Lower leg skin (tissue), 3 donors: Measurements from ENCODE around the gene TIMM10B.

Source experiments
- POLR2A ChIP-seq, 2 donors: fragments of 450-650 bp; IDR thresholded peaks; one replicate each; pipeline ENCODE4 v1.6.1; 2016 to 2017; ENCODE audit warnings: antibody characterized with exemption in 2 of 2, mild to moderate bottlenecking in 1 of 2, moderate library complexity in 1 of 2
- TF ChIP-seq, protein P1 (sequence below), 3 donors: fragments of 450-650 bp; IDR thresholded peaks; one replicate each; pipeline ENCODE4 v1.5.1; 2016; ENCODE audit warnings: antibody characterized with exemption in 3 of 3, mild to moderate bottlenecking in 3 of 3, moderate library complexity in 2 of 3

DNA sequence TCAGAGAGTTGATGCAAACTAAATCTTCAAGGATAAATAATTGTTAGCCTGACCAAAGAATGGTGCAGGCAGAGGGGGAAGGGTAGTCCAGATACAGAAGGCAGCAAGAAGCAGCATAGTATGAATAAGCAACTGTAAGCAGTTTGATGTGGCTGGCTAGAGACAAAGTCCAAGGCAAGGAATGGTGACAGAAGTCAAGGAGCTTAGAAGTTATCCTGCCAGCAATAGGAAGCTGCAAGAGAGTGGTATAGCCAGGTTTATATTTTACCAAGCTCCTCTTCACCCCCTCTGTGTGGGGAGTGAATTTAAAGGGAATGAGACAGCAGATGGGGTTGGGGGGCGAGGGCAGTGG lies 22.2 kb upstream of the TIMM10B start:
- TF ChIP-seq, protein P1, sequence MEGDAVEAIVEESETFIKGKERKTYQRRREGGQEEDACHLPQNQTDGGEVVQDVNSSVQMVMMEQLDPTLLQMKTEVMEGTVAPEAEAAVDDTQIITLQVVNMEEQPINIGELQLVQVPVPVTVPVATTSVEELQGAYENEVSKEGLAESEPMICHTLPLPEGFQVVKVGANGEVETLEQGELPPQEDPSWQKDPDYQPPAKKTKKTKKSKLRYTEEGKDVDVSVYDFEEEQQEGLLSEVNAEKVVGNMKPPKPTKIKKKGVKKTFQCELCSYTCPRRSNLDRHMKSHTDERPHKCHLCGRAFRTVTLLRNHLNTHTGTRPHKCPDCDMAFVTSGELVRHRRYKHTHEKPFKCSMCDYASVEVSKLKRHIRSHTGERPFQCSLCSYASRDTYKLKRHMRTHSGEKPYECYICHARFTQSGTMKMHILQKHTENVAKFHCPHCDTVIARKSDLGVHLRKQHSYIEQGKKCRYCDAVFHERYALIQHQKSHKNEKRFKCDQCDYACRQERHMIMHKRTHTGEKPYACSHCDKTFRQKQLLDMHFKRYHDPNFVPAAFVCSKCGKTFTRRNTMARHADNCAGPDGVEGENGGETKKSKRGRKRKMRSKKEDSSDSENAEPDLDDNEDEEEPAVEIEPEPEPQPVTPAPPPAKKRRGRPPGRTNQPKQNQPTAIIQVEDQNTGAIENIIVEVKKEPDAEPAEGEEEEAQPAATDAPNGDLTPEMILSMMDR (IDR thresholded peaks at IDR 0.05): no peak
- TF ChIP-seq POLR2A (IDR thresholded peaks at IDR 0.05): no peak
